T-helper 17 cell (primary cell): ENCODE measurements around the gene COG5. TPM values are rescaled to one million over a fixed set of nuclear protein-coding genes. Genes with fewer than 3 reads are reported as not detected.

Source experiments
- ATAC-seq: fragments of 150-1000 bp; cut with Tn5 transposase; 2 replicates; pipeline ENCODE4 v1.10.0; 2021; ENCODE audit warnings: mild to moderate bottlenecking, moderate library complexity
- DNase-seq, 3 donors: peaks; one replicate each; pipeline versions ENCODE4 v3.0.0 to v3.0.0-alpha.2; 2020 to 2021
- H3K9me3 ChIP-seq: one replicate; pipeline ENCODE4 v1.7.0; 2013; ENCODE audit warnings: low read length, mild to moderate bottlenecking; ENCODE audit not compliant: control insufficient read depth, poor library complexity, severe bottlenecking
- H3K27ac Mint-ChIP-seq: one replicate; pipeline ENCODE4 v1.8.0; 2022; ENCODE audit warnings: mild to moderate bottlenecking, moderate library complexity, mixed read lengths
- H3K27me3 Mint-ChIP-seq: one replicate; pipeline ENCODE4 v1.8.0; 2022; ENCODE audit warnings: mixed read lengths
- H3K36me3 Mint-ChIP-seq: one replicate; pipeline ENCODE4 v1.8.0; 2022; ENCODE audit warnings: low read depth, mixed read lengths
- H3K4me1 Mint-ChIP-seq: one replicate; pipeline ENCODE4 v1.8.0; 2022; ENCODE audit warnings: mild to moderate bottlenecking, mixed read lengths
- H3K4me3 Mint-ChIP-seq: one replicate; pipeline ENCODE4 v1.8.0; 2022; ENCODE audit warnings: mild to moderate bottlenecking, moderate library complexity, mixed read lengths
- total RNA-seq, 4 donors: library from RNA in 2 of 4; stranded (reverse) in 2 of 4; gene quantifications; one replicate each; pipeline ENCODE4 v1.2.3 and lab custom pipeline; 2022 to 2026

Gene COG5
- total RNA-seq, 2 donors from 2014 or later = 54.8 to 87.4 TPM

GRCh38 chr7:107404740-107405537, 158.8 kb downstream of the COG5 start:
- ATAC-seq = no peak
- Mint-ChIP-seq H3K4me1 (peaks cover 16% of the 10 kb centered on the region), H3K36me3 (peaks cover 15% of the 10 kb centered on the region), H3K27me3 (no peaks in the 10 kb centered on the region), H3K4me3 (no peak overlapping the region), H3K27ac (no peak overlapping the region)
- H3K9me3 ChIP-seq = no peaks in the 10 kb centered on the region
- DNase-seq = no peak

- no peak overlapping the region for H3K27ac Mint-ChIP-seq
- H3K9me3 ChIP-seq = no peaks in the 10 kb centered on the region
- ATAC-seq (no peak), DNase-seq (no peak)
- peaks cover 5% of the 10 kb centered on the region for H3K36me3 Mint-ChIP-seq
- peaks cover 3% of the 10 kb centered on the region for H3K4me1 Mint-ChIP-seq
- H3K4me3 Mint-ChIP-seq = no peak overlapping the region
- no peaks in the 10 kb centered on the region for H3K27me3 Mint-ChIP-seq
These were observed 165.6 kb downstream of the COG5 start for GRCh38 chr7:107398161-107398560.

- no peak overlapping the region for H3K27ac Mint-ChIP-seq
- H3K4me1 Mint-ChIP-seq = peaks cover 4% of the 10 kb centered on the region
- DNase-seq (no peak), ATAC-seq (no peak)
- H3K27me3 Mint-ChIP-seq = no peaks in the 10 kb centered on the region
- H3K9me3 ChIP-seq = no peaks in the 10 kb centered on the region
- no peak overlapping the region for H3K4me3 Mint-ChIP-seq
- peaks cover 7% of the 10 kb centered on the region for H3K36me3 Mint-ChIP-seq
These were observed 166.7 kb downstream of the COG5 start for GRCh38 chr7:107396990-107397389.

GRCh38 chr7:107396081-107396480, 167.6 kb downstream of the COG5 start:
- H3K27ac Mint-ChIP-seq = no peak overlapping the region
- H3K9me3 ChIP-seq = no peaks in the 10 kb centered on the region
- ATAC-seq (no peak), DNase-seq (no peak)
- no peak overlapping the region for H3K4me3 Mint-ChIP-seq
- peaks cover 4% of the 10 kb centered on the region for H3K36me3 Mint-ChIP-seq
- H3K27me3 Mint-ChIP-seq = no peaks in the 10 kb centered on the region
- peaks cover 4% of the 10 kb centered on the region for H3K4me1 Mint-ChIP-seq

- no peak overlapping the region for H3K27ac Mint-ChIP-seq
- no peak for ATAC-seq
- H3K27me3 Mint-ChIP-seq = no peaks in the 10 kb centered on the region
- H3K4me1 Mint-ChIP-seq = peaks cover 3% of the 10 kb centered on the region
- no peaks in the 10 kb centered on the region for H3K9me3 ChIP-seq
- peaks cover 2% of the 10 kb centered on the region for H3K36me3 Mint-ChIP-seq
- no peak for DNase-seq
- H3K4me3 Mint-ChIP-seq = no peak overlapping the region
These were observed 168.9 kb downstream of the COG5 start for GRCh38 chr7:107394831-107395230.

- H3K4me3 Mint-ChIP-seq = no peak overlapping the region
- peaks cover 2% of the 10 kb centered on the region for H3K36me3 Mint-ChIP-seq
- DNase-seq (no peak), ATAC-seq (no peak)
- no peaks in the 10 kb centered on the region for H3K27me3 Mint-ChIP-seq
- peaks cover 3% of the 10 kb centered on the region for H3K4me1 Mint-ChIP-seq
- H3K9me3 ChIP-seq = no peaks in the 10 kb centered on the region
- no peak overlapping the region for H3K27ac Mint-ChIP-seq
These were observed 169.4 kb downstream of the COG5 start for GRCh38 chr7:107394276-107394675.

- Mint-ChIP-seq H3K4me3 (no peak overlapping the region), H3K36me3 (peaks cover 2% of the 10 kb centered on the region), H3K27ac (no peak overlapping the region), H3K4me1 (peaks cover 4% of the 10 kb centered on the region), H3K27me3 (no peaks in the 10 kb centered on the region)
- H3K9me3 ChIP-seq = no peaks in the 10 kb centered on the region
- ATAC-seq = no peak
- no peak for DNase-seq
These were observed 170.9 kb downstream of the COG5 start for GRCh38 chr7:107392830-107393229.

GRCh38 chr7:107390916-107391315, 172.8 kb downstream of the COG5 start:
- no peaks in the 10 kb centered on the region for H3K9me3 ChIP-seq
- no peak for DNase-seq
- Mint-ChIP-seq H3K36me3 (peaks cover 2% of the 10 kb centered on the region), H3K27ac (no peak overlapping the region), H3K4me1 (peaks cover 5% of the 10 kb centered on the region), H3K4me3 (no peak overlapping the region), H3K27me3 (no peaks in the 10 kb centered on the region)
- ATAC-seq = no peak

- ATAC-seq = no peak
- H3K4me1 Mint-ChIP-seq = peaks cover 7% of the 10 kb centered on the region
- peak overlapping the region; percentile 47 for H3K27ac Mint-ChIP-seq
- no peaks in the 10 kb centered on the region for H3K9me3 ChIP-seq
- H3K36me3 Mint-ChIP-seq = peaks cover 2% of the 10 kb centered on the region
- H3K27me3 Mint-ChIP-seq = no peaks in the 10 kb centered on the region
- DNase-seq = no peak
- H3K4me3 Mint-ChIP-seq = no peak overlapping the region
These were observed 175.1 kb downstream of the COG5 start for GRCh38 chr7:107388604-107389003.

GRCh38 chr7:107387573-107388219, 176.0 kb downstream of the COG5 start:
- H3K36me3 Mint-ChIP-seq = no peaks in the 10 kb centered on the region
- no peaks in the 10 kb centered on the region for H3K27me3 Mint-ChIP-seq
- H3K9me3 ChIP-seq = no peaks in the 10 kb centered on the region
- H3K27ac Mint-ChIP-seq = no peak overlapping the region
- ATAC-seq (no peak), DNase-seq (no peak)
- no peak overlapping the region for H3K4me3 Mint-ChIP-seq
- peaks cover 5% of the 10 kb centered on the region for H3K4me1 Mint-ChIP-seq

- H3K27ac Mint-ChIP-seq = no peak overlapping the region
- ATAC-seq (no peak), DNase-seq (no peak)
- H3K9me3 ChIP-seq = no peaks in the 10 kb centered on the region
- no peak overlapping the region for H3K4me3 Mint-ChIP-seq
- peaks cover 5% of the 10 kb centered on the region for H3K4me1 Mint-ChIP-seq
- H3K27me3 Mint-ChIP-seq = no peaks in the 10 kb centered on the region
- H3K36me3 Mint-ChIP-seq = no peaks in the 10 kb centered on the region
These were observed 176.6 kb downstream of the COG5 start for GRCh38 chr7:107387128-107387527.

GRCh38 chr7:107386548-107387102, 177.1 kb downstream of the COG5 start:
- no peaks in the 10 kb centered on the region for H3K27me3 Mint-ChIP-seq
- H3K27ac Mint-ChIP-seq = no peak overlapping the region
- H3K36me3 Mint-ChIP-seq = no peaks in the 10 kb centered on the region
- no peak overlapping the region for H3K4me3 Mint-ChIP-seq
- H3K4me1 Mint-ChIP-seq = peaks cover 5% of the 10 kb centered on the region
- ATAC-seq (no peak), DNase-seq (no peak)
- no peaks in the 10 kb centered on the region for H3K9me3 ChIP-seq

GRCh38 chr7:107384025-107384424, 179.7 kb downstream of the COG5 start:
- DNase-seq (no peak), ATAC-seq (no peak)
- H3K9me3 ChIP-seq = no peaks in the 10 kb centered on the region
- peaks cover 7% of the 10 kb centered on the region for H3K4me1 Mint-ChIP-seq
- no peaks in the 10 kb centered on the region for H3K27me3 Mint-ChIP-seq
- H3K27ac Mint-ChIP-seq = peak overlapping the region; percentile 77
- H3K4me3 Mint-ChIP-seq = no peak overlapping the region
- H3K36me3 Mint-ChIP-seq = no peaks in the 10 kb centered on the region
